ENCODE results near the gene HP1BP3.
A peak's percentile ranks its signal among the peaks of the same experiment; 100 is the strongest.

The HP1BP3 gene

DNA sequence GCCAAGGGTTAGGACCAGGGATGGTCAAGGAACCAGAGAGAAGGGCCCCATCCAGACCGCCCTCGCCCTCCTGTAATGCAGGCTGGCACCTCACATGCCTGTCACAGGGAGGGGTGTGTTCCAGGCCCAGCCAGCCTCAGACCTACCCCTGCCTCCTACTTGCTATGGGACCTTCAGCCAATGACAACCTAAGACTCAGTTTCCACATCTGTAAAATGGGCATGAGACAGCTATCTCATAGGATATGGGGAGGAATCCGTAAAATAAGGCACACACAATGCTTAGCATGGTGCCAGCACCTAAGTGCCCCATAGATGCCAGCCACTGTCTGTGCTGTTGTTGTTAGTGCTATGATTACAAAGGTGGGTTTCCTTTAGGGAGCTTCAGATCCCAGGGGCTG is 77.2 kb downstream of the HP1BP3 start:
- no peak for DNase-seq

DNA sequence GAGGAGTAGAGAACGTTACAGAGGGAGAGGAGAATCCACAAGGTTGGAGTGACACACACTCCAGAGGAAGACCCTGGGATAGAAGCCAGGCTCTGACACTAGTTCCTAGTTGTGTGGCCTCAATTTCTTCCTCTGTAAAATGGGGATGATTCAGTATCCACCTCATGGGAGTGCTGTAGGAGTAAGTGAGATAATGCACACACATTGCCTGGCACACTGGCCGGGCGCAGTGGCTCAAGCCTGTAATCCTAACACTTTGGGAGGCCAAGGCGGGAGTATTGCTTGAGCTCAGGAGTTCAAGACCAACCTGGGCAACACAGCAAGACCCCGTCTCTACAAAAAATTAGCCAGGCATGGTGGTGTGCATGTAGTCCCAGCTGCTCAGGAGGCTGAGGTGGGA is 78.2 kb downstream of the HP1BP3 start:
- no peak for DNase-seq

- no peak for DNase-seq
These were observed 79.0 kb downstream of the HP1BP3 start for GRCh38 chr1:20708057-20708456.

GRCh38 chr1:20706841-20707240 is 80.3 kb downstream of the HP1BP3 start:
- no peak for DNase-seq

DNA sequence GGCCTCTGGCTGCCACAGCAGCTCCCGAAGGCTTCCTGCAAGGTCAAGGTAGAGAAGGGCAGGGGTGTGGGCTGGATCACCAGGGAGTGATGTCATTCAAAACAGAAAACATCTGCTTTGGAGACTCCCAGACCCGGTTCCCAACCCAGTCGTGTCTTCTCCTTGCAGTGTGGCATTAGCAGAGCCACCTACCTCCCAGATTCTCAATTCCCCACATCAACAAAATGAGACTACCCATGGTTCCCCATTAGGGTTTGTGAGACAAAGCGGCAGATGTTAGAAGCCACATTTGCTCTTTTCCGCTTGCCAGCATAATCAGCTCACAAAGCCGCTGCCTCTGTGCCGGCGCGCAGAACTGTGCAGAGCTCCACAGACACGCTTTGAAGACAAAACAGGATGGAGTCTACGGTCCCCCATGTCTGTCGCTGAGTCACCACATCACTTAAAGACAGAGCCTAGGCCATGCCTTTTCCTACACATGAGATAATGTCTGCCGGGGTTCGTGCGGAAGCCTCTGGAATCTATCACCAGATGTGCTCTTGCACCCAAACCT is 81.8 kb downstream of the HP1BP3 start:
- no peak for DNase-seq

- DNase-seq, result no peak
These were observed 82.5 kb downstream of the HP1BP3 start for GRCh38 chr1:20704390-20705202.

GRCh38 chr1:20703124-20703756 is 83.9 kb downstream of the HP1BP3 start:
- DNase-seq, result no peak

GRCh38 chr1:20702416-20702815 is 84.7 kb downstream of the HP1BP3 start:
- no peak for DNase-seq

DNA sequence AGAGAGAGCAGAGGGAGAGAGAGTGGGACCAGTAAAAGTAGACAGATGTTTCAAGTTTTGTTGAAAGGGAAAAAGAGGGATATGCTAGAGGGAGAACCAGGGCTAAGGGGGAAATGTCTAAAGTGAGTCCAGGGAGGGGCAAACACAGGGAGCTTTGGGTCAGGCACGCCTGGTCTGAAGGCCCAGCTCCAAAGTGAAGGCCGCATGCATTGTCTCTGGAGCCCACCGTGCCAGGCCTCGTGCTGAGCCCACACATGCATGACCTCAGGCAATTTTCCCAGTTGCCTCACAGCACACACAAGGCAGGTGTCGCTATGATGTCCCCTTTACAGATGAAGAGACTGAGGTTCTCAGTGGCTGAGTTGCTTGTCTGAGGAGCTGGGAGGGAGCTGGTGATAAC is 85.3 kb downstream of the HP1BP3 start:
- no peak for DNase-seq

DNA sequence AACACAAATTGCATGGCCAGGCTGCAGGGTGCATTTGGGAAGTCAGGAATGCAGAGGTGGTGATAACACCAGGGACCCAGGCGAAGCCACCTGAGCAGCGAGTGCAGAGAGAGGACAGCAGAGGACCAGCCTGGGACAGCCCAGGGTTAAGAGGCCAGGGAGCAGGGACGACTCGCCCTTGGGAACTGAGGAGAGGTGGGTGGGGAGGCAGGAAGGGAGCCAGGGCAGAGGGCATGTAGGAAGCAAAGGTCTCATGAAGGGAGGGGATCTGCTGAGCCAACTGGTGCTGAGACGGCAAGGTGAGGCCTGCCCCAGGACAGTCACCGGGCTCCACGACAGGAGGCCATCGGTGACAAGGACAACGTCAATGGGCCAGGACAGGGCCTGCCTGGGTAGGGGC is 85.7 kb downstream of the HP1BP3 start:
- DNase-seq, result no peak

GRCh38 chr1:20700636-20701215 is 86.4 kb downstream of the HP1BP3 start:
- no peak for DNase-seq

GRCh38 chr1:20699558-20699957 is 87.5 kb downstream of the HP1BP3 start:
- DNase-seq, result no peak

DNA sequence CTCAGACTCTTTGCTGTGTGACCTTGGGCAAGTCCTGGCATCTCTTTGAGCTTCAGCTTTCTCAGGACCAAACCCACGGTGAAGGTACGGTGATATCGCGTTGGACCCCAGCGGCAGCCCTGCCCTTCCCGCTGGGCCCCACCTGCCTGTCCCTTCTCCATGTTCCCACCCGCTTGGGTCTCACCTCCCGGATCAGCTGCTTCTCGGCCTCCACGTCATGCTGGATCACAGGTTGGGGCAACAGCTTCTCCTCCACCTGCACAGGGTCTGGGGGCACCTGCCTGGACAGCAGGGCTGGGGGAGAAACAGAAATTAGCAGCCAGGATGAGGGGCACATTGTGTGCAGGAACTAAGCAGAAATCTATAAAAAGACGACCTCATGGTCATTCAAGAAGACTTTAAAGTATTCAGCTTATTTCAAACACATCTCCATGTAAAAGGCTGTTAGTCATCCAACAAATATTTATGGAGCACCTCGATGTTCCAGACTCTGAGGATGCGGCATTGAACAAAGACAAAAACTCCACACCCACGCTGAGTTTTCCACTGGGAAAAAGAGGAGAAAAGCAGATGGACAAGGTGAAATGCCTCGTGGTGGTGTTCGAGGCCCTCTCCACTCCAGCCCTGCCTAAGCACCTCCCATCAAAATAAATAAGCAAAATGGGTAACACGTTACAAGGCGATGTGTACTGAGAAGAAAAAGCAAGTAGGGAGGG is 88.8 kb downstream of the HP1BP3 start:
- DNase-seq, result no peak

DNA sequence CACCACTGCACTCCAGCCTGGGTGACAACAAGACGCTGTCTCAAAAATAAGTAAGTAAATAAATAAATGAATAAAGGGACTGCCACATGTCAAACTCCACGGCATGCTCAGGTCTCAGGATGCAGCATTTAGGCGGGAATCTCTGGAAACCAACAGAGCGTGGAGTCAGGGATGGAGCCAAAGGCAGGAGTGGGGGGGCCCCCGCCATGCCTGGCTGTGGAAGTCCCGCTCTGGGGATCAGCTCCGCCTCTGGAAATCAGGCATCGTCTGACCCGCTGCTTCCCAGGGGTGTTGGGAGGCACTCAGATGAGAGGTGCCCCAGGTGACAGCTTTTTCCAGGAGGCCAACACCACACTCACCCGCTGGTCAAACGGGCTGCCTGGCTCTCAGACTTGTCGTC is 89.5 kb downstream of the HP1BP3 start:
- no peak for DNase-seq

GRCh38 chr1:20696397-20697333 is 90.4 kb downstream of the HP1BP3 start:
- peak; percentile 43 for DNase-seq

DNA sequence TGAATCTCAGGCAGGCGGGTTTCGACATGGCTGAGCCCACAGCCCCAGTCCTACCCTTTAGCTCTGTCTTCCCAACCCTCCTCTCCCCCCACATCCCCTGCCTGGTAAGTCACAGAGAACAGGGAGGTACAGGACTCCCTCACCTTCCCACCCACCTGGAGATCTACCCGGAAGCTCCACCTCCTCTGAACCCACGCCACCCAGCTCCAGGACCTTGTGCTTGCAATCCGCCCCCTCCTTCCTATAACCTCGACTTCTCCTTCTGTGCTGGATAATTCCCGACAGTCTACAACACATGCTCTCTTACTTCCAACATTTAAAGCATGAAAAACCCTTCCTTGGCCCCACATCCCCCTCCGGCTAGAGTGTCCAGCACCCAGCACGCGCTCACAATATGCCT is 91.6 kb downstream of the HP1BP3 start:
- no peak for DNase-seq

DNA sequence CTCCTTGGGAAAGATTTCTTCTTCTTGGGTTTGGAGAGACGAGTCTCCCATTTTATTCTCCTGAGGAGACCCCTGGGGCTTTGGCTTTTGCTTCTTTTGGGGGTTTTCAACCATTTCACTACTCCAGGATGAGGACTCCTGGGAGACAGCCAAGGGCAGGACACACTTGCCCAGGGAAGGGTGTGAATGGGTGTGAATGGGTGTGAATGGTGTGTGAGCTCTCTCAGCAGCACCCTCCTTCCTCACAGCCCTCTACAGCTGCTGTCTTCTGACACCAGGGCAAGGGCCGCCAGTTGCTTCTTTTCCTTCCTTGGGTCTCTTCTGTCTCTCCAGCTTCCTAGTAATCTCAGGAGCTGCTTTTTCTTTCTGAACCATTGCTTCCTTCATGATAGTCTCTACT is 93.5 kb downstream of the HP1BP3 start:
- no peak for DNase-seq

Measured in NCI-H774 (cell line).